Posterior cingulate gyrus (tissue), 11 donors: ENCODE measurements around the gene OR2A1.
"Not testable (repeated sequence)": the region's sequence is repeated elsewhere in the genome, so short reads cannot be mapped to it uniquely, and the experiment has no call there.

Source experiments
- DNase-seq, 10 donors: peaks; one replicate each; pipeline versions ENCODE4 v3.0.0 to v3.0.0-alpha.2; 2020 to 2021; ENCODE audit warnings: mixed read lengths in 3 of 10
- intact Hi-C: fragments of 100-400 bp; cut with DNase I; formaldehyde crosslinking; loops from one replicate; pipeline ENCODE4 v1.15.1; 2023

Gene OR2A1

GRCh38 chr7:144311872-144312469 is at the start of gene OR2A1:
Gene OR2A1, plus strand, starts transcription at chr7:144312419. Its CDS starts 5,706 bp downstream, at chr7:144318125.
- DNase-seq, intact Hi-C loops: not testable (repeated sequence)

- intact Hi-C loops, DNase-seq: not testable (repeated sequence)
These were observed 47.5 kb upstream of the OR2A1 start, which contains the start of gene OR2A7 for GRCh38 chr7:144264692-144265091. Gene OR2A7, minus strand, starts transcription at chr7:144264792. Its CDS starts 5,164 bp downstream, at chr7:144259628.

- intact Hi-C loops, DNase-seq: not testable (repeated sequence)
These were observed 43.0 kb upstream of the OR2A1 start, which contains the start of gene CTAGE8 for GRCh38 chr7:144269188-144269587. Gene CTAGE8, minus strand, starts transcription at chr7:144269288. Its CDS starts 38 bp downstream, at chr7:144269250.

- intact Hi-C loops: not testable (repeated sequence)
- DNase-seq: peak in 2 of 10 donors; percentile 1 to 29
These were observed 36.9 kb upstream of the OR2A1 start for GRCh38 chr7:144275281-144275680.

- intact Hi-C loops, DNase-seq: not testable (repeated sequence)
These were observed 32.2 kb upstream of the OR2A1 start for GRCh38 chr7:144280010-144280409.

- intact Hi-C loops, DNase-seq: not testable (repeated sequence)
These were observed 30.2 kb upstream of the OR2A1 start for GRCh38 chr7:144281981-144282380.

GRCh38 chr7:144282490-144282889 is 29.7 kb upstream of the OR2A1 start:
- peak in 3 of 10 donors; percentile 28 to 30 (median 29) for DNase-seq
- intact Hi-C loops: not testable (repeated sequence)

- intact Hi-C loops, DNase-seq: not testable (repeated sequence)
These were observed 28.5 kb upstream of the OR2A1 start for GRCh38 chr7:144283716-144284115.

GRCh38 chr7:144287171-144287784 is 24.9 kb upstream of the OR2A1 start:
- intact Hi-C loops, DNase-seq: not testable (repeated sequence)

- peak in 1 of 10 donors; percentile 20 for DNase-seq
- intact Hi-C loops: not testable (repeated sequence)
These were observed 20.6 kb upstream of the OR2A1 start for GRCh38 chr7:144291607-144292006.

- DNase-seq: not testable (repeated sequence)
These were observed 19.6 kb upstream of the OR2A1 start for GRCh38 chr7:144292384-144293161.

GRCh38 chr7:144293794-144294499 is 18.3 kb upstream of the OR2A1 start:
- intact Hi-C loops, DNase-seq: not testable (repeated sequence)

More at GRCh38 chr7:144292384-144293161, 19.6 kb upstream of the OR2A1 start:
- intact Hi-C loops: not testable (repeated sequence)

GRCh38 chr7:144302578-144303303 is 9.5 kb upstream of the OR2A1 start:
- DNase-seq, intact Hi-C loops: not testable (repeated sequence)

GRCh38 chr7:144303607-144304006 is 8.6 kb upstream of the OR2A1 start:
- DNase-seq, intact Hi-C loops: not testable (repeated sequence)

GRCh38 chr7:144305156-144305555 is 7.1 kb upstream of the OR2A1 start:
- intact Hi-C loops: not testable (repeated sequence)

GRCh38 chr7:144309702-144310101 is 2.5 kb upstream of the OR2A1 start:
- DNase-seq, intact Hi-C loops: not testable (repeated sequence)

More at GRCh38 chr7:144305156-144305555, 7.1 kb upstream of the OR2A1 start:
- not testable (repeated sequence) for DNase-seq

GRCh38 chr7:144311218-144311617 is 1.0 kb upstream of the OR2A1 start:
- DNase-seq, intact Hi-C loops: not testable (repeated sequence)

- DNase-seq, intact Hi-C loops: not testable (repeated sequence)
These were observed 5.3 kb downstream of the OR2A1 start for GRCh38 chr7:144317537-144317936.

- intact Hi-C loops, DNase-seq: not testable (repeated sequence)
These were observed 7.3 kb downstream of the OR2A1 start for GRCh38 chr7:144319547-144319946.
